SK-N-SH treated with all-trans-retinoic acid at 6 μM for 48 hours (cell line): ENCODE data around the gene TBC1D4.
"Not testable (repeated sequence)": the region's sequence is repeated elsewhere in the genome, so short reads cannot be mapped to it uniquely, and the experiment has no call there.

Experiments
- ATAC-seq: fragments of 200-7000 bp; cut with Tn5 transposase; 3 replicates; pipeline ENCODE4 v1.9.1; 2020; ENCODE audit warnings: mild to moderate bottlenecking, moderate library complexity
- ARNTL ChIP-seq: fragments of 450-650 bp; formaldehyde crosslinking; IDR thresholded peaks from 2 replicates; pipeline ENCODE4 v1.5.0; 2020; ENCODE audit warnings: low read depth, mild to moderate bottlenecking, moderate library complexity, borderline replicate concordance
- BACH2 ChIP-seq: fragments of 250-450 bp; sonication (Bioruptor Pico); IDR thresholded peaks from 2 replicates; pipeline ENCODE4 v1.9.0; 2021; ENCODE audit warnings: mild to moderate bottlenecking, borderline replicate concordance
- CSRNP3 ChIP-seq: fragments of 250-450 bp; sonication (Bioruptor Pico); IDR thresholded peaks from 2 replicates; pipeline ENCODE4 v1.5.1; 2021; ENCODE audit warnings: mild to moderate bottlenecking, moderate library complexity
- ESRRG ChIP-seq: fragments of 250-450 bp; sonication (Bioruptor Pico); IDR thresholded peaks from 2 replicates; pipeline ENCODE4 v1.6.1; 2021; ENCODE audit warnings: mild to moderate bottlenecking
- GLIS3 ChIP-seq: fragments of 250-450 bp; sonication (Bioruptor Pico); IDR thresholded peaks from 2 replicates; pipeline ENCODE4 v1.5.0; 2020; ENCODE audit warnings: mild to moderate bottlenecking, moderate library complexity
- ISL1 ChIP-seq: fragments of 250-450 bp; sonication (Bioruptor Pico); IDR thresholded peaks from 2 replicates; pipeline ENCODE4 v2.1.2; 2022; ENCODE audit warnings: mild to moderate bottlenecking, moderate library complexity
- PPARA ChIP-seq: fragments of 250-450 bp; sonication (Bioruptor Pico); IDR thresholded peaks from 2 replicates; pipeline ENCODE4 v1.5.0; 2020; ENCODE audit warnings: mild to moderate bottlenecking, borderline replicate concordance
- RARB ChIP-seq: fragments of 250-450 bp; sonication (Bioruptor Pico); IDR thresholded peaks from 2 replicates; pipeline ENCODE4 v1.8.0; 2021; ENCODE audit warnings: mild to moderate bottlenecking, moderate library complexity
- TCF4 ChIP-seq: fragments of 250-450 bp; sonication (Bioruptor Pico); IDR thresholded peaks from 2 replicates; pipeline ENCODE4 v1.8.0; 2021; ENCODE audit warnings: mild to moderate bottlenecking, moderate library complexity, borderline replicate concordance
- TOX ChIP-seq: fragments of 250-450 bp; sonication (Bioruptor Pico); IDR thresholded peaks from 2 replicates; pipeline ENCODE4 v1.8.0; 2021; ENCODE audit warnings: mild to moderate bottlenecking, moderate library complexity, borderline replicate concordance
- TSHZ2 ChIP-seq: fragments of 250-450 bp; sonication (Bioruptor Pico); IDR thresholded peaks from 2 replicates; pipeline ENCODE4 v1.5.0; 2020; ENCODE audit warnings: mild to moderate bottlenecking, moderate library complexity
- ZFP3 ChIP-seq: fragments of 250-450 bp; sonication (Bioruptor Pico); IDR thresholded peaks from 2 replicates; pipeline ENCODE4 v1.5.0; 2020; ENCODE audit warnings: mild to moderate bottlenecking, moderate library complexity
- ZFP30 ChIP-seq: fragments of 450-650 bp; formaldehyde crosslinking; IDR thresholded peaks from 2 replicates; pipeline ENCODE4 v1.5.0; 2022; ENCODE audit warnings: mild to moderate bottlenecking, moderate library complexity
- ZNF565 ChIP-seq: fragments of 450-650 bp; formaldehyde crosslinking; conservative IDR thresholded peaks from 2 replicates; pipeline ENCODE4 v1.5.0; 2020; ENCODE audit warnings: low read depth, mild to moderate bottlenecking, moderate library complexity
- ZNF70 ChIP-seq: fragments of 450-650 bp; formaldehyde crosslinking; IDR thresholded peaks from 2 replicates; pipeline ENCODE4 v1.5.0; 2020; ENCODE audit warnings: mild to moderate bottlenecking, moderate library complexity
- ZNF8 ChIP-seq: fragments of 450-650 bp; formaldehyde crosslinking; IDR thresholded peaks from 2 replicates; pipeline ENCODE4 v1.5.0; 2020; ENCODE audit warnings: mild to moderate bottlenecking, moderate library complexity
- TF ChIP-seq, protein P1 (sequence below): fragments of 250-450 bp; sonication (Bioruptor Pico); IDR thresholded peaks from 2 replicates; pipeline ENCODE4 v1.8.0; 2021; ENCODE audit warnings: low read depth, mild to moderate bottlenecking, moderate library complexity, borderline replicate concordance
- TF ChIP-seq, protein P2 (sequence below): fragments of 250-450 bp; sonication (Bioruptor Pico); IDR thresholded peaks from 2 replicates; pipeline ENCODE4 v1.8.0; 2020; ENCODE audit warnings: mild to moderate bottlenecking, moderate library complexity, borderline replicate concordance

Gene TBC1D4

GRCh38 chr13:75353781-75354193 is 128.2 kb downstream of the TBC1D4 start:
- ATAC-seq: no peak
- no peak for TF ChIP-seq ZNF8 (CRISPR knock-in tag)
- no peak for TF ChIP-seq BACH2
- no peak for TF ChIP-seq GLIS3 (CRISPR knock-in tag)
- no peak for TF ChIP-seq ESRRG
- TF ChIP-seq, protein P1, sequence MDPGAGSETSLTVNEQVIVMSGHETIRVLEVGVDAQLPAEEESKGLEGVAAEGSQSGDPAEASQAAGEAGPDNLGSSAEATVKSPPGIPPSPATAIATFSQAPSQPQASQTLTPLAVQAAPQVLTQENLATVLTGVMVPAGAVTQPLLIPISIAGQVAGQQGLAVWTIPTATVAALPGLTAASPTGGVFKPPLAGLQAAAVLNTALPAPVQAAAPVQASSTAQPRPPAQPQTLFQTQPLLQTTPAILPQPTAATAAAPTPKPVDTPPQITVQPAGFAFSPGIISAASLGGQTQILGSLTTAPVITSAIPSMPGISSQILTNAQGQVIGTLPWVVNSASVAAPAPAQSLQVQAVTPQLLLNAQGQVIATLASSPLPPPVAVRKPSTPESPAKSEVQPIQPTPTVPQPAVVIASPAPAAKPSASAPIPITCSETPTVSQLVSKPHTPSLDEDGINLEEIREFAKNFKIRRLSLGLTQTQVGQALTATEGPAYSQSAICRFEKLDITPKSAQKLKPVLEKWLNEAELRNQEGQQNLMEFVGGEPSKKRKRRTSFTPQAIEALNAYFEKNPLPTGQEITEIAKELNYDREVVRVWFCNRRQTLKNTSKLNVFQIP (CRISPR knock-in tag): no peak
- no peak for TF ChIP-seq ZNF70
- TF ChIP-seq ARNTL (CRISPR knock-in tag): no peak
- no peak for TF ChIP-seq CSRNP3 (CRISPR knock-in tag)
- TF ChIP-seq, protein P2, sequence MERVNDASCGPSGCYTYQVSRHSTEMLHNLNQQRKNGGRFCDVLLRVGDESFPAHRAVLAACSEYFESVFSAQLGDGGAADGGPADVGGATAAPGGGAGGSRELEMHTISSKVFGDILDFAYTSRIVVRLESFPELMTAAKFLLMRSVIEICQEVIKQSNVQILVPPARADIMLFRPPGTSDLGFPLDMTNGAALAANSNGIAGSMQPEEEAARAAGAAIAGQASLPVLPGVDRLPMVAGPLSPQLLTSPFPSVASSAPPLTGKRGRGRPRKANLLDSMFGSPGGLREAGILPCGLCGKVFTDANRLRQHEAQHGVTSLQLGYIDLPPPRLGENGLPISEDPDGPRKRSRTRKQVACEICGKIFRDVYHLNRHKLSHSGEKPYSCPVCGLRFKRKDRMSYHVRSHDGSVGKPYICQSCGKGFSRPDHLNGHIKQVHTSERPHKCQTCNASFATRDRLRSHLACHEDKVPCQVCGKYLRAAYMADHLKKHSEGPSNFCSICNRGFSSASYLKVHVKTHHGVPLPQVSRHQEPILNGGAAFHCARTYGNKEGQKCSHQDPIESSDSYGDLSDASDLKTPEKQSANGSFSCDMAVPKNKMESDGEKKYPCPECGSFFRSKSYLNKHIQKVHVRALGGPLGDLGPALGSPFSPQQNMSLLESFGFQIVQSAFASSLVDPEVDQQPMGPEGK: no peak
- no peak for TF ChIP-seq TOX (CRISPR knock-in tag)
- no peak for TF ChIP-seq RARB
- no peak for TF ChIP-seq TCF4 (CRISPR knock-in tag)
- no peak for TF ChIP-seq ZFP3 (CRISPR knock-in tag)
- TF ChIP-seq TSHZ2 (CRISPR knock-in tag): no peak
- TF ChIP-seq, all 23 proteins: peak for 0

DNA sequence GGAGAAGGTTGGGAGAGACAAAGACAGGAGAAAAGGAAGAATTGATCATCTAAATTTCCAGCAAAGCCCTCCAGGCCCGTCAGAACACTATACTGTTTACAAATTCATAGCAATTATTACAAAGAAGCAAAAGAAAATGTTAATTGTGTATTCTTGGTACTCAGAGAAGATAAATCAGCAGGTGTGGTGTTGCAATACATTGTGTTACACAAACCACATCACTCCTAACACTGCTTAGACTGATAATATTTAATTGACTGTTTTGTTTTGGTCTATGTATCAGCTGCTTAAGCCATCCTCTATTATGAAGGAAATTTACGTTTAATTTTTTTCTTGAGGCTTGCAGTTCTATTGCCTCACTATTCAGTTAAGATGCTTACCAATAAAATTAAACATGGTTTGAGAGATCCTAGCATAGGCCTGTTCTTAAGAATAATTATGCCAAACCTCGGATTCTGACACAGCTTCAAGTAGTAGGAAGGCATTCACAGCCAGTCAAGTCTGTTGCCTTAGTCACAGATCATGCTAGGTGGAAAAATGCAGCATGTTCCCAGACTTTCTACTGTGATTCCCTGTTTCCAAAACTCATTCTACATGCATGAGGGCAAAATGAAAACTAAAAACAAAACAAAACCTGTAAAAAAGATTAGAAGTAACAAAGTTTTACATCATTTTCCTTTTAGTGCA is 129.2 kb downstream of the TBC1D4 start:
- no peak for TF ChIP-seq ESRRG
- TF ChIP-seq, all 23 proteins: peak for 0
- no peak for ATAC-seq

DNA sequence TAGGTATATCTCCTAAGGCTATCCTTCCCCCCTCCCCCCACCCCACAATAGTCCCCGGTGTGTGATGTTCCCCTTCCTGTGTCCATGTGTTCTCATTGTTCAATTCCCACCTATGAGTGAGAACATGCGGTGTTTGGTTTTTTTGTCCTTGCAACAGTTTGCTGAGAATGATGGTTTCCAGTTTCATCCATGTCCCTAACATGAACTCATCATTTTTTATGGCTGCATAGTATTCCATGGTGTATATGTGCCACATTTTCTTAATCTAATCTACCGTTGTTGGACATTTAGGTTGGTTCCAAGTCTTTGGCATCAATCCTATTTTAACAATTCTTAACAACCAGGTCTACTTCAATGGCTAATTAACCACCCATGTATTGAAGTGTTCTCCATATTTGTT is 130.4 kb downstream of the TBC1D4 start:
- ATAC-seq: not testable (repeated sequence)

- TF ChIP-seq RARB (no peak), CSRNP3 (CRISPR knock-in tag) (no peak), PPARA (CRISPR knock-in tag) (no peak), ZFP30 (CRISPR knock-in tag) (no peak), TCF4 (CRISPR knock-in tag) (no peak), BACH2 (no peak), ZNF565 (CRISPR knock-in tag) (no peak), ISL1 (CRISPR knock-in tag) (no peak), TOX (CRISPR knock-in tag) (no peak), ZNF70 (no peak), GLIS3 (CRISPR knock-in tag) (no peak), ZFP3 (CRISPR knock-in tag) (no peak), ARNTL (CRISPR knock-in tag) (no peak), ZNF8 (CRISPR knock-in tag) (no peak)
- TF ChIP-seq, protein P1 (CRISPR knock-in tag): no peak
- TF ChIP-seq, all 23 proteins: peak for 0
- no peak for ATAC-seq
Observed at GRCh38 chr13:75347925-75348324, 134.0 kb downstream of the TBC1D4 start.
